SH-SY5Y (cell line): ENCODE data around the gene HIVEP3.

Source experiments
- GATA2 ChIP-seq: IDR thresholded peaks from 2 replicates; pipeline ENCODE4 v1.6.1; 2011; ENCODE audit warnings: mild to moderate bottlenecking, low read depth, low read length
- GATA3 ChIP-seq: IDR thresholded peaks from 2 replicates; pipeline ENCODE4 v1.6.1; 2011; ENCODE audit warnings: low read depth, mild to moderate bottlenecking, low read length, moderate library complexity

- no peak for TF ChIP-seq GATA2
- TF ChIP-seq GATA3: no peak
These were observed 447.1 kb downstream of the HIVEP3 start for GRCh38 chr1:41471658-41472057.
